Frontal cortex (tissue), 4 donors: ENCODE measurements around the gene FASLG. TPM values are rescaled to one million over a fixed set of nuclear protein-coding genes. Genes with fewer than 3 reads are reported as not detected.
"Not testable (repeated sequence)": the region's sequence is repeated elsewhere in the genome, so short reads cannot be mapped to it uniquely, and the experiment has no call there.

ENCODE experiments used
- DNase-seq, 2 donors: peaks; one replicate each; pipeline ENCODE4 v3.0.0; 2012; ENCODE audit warnings: low spot score in 2 of 2
- FAIRE-seq: peaks from 2 replicates; lab custom pipeline; 2012; peaks lifted over from hg19 to GRCh38; lab: Jason Lieb, UNC
- total RNA-seq: library from RNA; depleted of rRNA; stranded (reverse); fragments of >200 nt; gene quantifications from one replicate; pipeline ENCODE4 v1.2.3, GENCODE V29; 2014
- donor health status: control.
- donor health status: control.
- donor health status: control.

Gene FASLG, protein sequence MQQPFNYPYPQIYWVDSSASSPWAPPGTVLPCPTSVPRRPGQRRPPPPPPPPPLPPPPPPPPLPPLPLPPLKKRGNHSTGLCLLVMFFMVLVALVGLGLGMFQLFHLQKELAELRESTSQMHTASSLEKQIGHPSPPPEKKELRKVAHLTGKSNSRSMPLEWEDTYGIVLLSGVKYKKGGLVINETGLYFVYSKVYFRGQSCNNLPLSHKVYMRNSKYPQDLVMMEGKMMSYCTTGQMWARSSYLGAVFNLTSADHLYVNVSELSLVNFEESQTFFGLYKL
- not detected for total RNA-seq

GRCh38 chr1:172658871-172659453, at the start of gene FASLG:
FASLG (plus strand) TSS chr1:172659103; CDS start chr1:172659202, 99 bp downstream.
- FAIRE-seq (no peak), DNase-seq (no peak)

DNA sequence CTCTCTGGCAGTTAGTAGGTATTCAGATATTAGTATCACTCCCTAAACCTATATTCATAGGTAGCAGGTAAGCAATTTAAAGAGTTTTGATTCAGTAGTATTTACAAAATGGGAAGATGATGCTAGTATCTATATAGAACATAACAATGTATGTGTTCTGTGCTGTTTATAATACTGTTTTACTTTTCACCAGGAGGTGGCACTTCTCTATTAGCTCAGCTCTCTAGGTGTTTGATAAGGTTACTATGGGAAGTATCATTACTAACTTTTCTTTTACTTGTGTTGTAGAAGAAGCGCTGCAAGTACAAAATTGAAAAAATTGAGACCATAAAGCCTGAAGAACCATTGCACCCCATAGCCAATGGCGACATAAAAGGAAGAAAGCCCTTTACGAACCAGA, 49.4 kb upstream of the FASLG start:
- DNase-seq: no peak
- FAIRE-seq: no peak

DNA sequence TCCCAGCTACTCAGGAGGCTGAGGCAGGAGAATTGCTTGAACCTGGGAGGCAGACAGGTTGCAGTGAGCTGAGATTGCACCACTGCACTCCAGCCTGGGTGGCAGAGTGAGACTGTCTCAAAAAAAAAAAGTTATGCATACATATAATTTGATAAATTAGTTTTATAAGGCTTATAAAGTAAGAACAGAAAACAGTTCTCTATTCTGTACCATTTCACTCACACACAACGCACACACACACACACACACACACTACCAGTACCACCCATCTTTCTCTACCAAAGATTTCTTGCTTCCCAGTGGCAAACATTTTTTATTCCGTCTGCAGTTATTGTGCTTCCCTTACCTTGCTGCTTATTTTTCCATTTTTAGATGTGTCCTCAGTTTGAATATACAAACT, 46.4 kb upstream of the FASLG start:
- no peak for DNase-seq
- FAIRE-seq: no peak

GRCh38 chr1:172613294-172613693, 45.6 kb upstream of the FASLG start:
- DNase-seq: no peak
- no peak for FAIRE-seq

DNA sequence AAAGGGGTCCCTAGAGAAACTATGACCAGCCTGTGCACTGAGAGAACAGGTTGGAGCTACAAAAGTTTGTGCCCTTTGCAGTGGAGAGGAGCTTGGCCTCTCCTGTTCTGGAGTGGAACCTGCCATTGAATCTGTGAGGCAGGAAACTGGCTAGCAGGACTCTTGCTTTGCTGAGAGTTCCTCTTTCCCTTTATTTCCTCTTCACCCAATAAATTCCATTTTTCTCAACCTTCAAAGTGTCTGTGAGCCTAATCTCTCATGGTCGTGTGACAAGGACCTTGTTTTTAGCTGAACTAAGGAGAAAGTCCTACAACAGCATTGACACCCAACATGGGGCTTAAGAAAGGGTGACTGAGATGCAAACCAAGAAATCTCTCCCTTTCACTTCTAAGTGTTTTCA, 42.7 kb upstream of the FASLG start:
- DNase-seq (no peak), FAIRE-seq (no peak)

DNA sequence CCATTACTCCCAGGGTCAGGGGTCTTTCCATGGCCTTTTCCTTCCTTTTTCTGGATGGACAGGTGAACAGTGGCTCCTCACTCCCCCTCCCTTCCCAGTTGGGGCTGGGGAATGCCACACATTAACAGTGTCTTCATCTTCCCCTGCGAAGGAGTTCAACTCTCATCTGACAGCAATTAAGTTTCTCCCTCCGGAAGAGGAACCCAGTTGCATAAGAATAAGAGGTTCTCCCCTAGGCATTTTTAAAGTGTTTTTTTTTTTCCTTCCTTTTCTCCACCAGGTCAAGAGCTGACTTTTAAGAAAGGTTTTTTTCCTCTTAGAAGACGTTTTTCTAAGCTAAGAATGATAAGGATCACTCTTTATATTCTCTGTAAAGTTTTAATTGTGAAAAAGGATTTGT, 42.3 kb upstream of the FASLG start:
- DNase-seq (no peak), FAIRE-seq (no peak)

DNA sequence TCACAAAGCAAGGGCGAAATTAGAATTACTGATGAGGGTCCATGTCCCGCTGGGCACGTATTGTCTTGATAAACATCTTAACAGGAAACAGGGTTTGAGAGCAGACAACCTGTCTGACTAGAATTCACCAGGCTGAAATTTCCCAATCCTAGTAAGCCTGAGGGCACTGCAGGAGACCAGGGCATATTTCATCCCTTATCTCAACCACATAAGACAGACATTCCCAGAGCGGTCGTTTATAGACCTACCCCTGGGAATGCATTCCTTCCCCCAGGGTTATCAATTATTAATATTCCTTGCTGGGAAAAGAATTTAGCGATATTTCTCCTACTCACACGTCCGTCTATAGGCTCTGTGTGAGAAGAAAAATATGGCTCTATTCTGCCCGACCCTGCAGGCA, 38.3 kb upstream of the FASLG start:
- FAIRE-seq: not testable (repeated sequence)

DNA sequence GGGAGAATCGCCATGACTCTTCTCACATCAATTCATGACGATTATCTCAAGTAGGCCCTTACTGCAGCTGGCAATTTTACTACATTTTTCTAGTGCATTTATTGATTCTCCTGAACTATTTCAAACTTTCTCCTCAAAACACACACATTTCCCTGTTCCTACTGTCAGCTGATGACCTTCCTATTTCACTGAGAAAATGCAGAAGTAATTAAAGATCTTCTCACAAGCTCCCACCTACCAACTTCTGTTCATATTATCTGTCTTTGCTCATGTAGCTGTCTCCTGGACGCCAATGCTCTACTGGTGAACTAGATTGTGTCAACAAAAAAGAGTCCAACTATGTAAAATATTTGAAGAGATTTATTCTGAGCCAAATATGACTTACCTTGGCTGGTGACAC, 36.4 kb upstream of the FASLG start:
- FAIRE-seq: no peak
- no peak for DNase-seq

More for the DNA sequence above, 38.3 kb upstream of the FASLG start:
- not testable (repeated sequence) for DNase-seq

DNA sequence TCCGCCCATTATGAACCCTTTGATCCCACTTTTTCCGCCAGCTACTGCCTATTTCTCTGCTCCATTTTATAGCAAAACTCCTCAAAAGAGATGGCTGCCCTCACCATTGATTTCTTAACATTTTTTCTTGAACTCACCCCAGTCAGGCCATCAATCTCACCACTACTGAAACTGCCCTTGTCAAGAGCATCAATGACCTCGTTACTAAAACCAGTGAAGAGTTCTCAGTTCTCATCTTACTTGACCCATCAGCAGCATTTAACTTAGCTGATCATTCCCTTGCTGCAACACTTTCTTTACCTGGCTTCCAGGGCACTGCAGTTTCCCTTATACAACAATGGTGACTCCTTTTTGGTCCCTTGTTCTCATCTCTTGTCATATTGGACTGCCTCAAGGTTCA, 35.2 kb upstream of the FASLG start:
- FAIRE-seq: no peak
- DNase-seq: no peak

GRCh38 chr1:172626845-172627244, 32.1 kb upstream of the FASLG start:
- DNase-seq (no peak), FAIRE-seq (no peak)

GRCh38 chr1:172627702-172628101, 31.2 kb upstream of the FASLG start:
- FAIRE-seq (no peak), DNase-seq (no peak)

DNA sequence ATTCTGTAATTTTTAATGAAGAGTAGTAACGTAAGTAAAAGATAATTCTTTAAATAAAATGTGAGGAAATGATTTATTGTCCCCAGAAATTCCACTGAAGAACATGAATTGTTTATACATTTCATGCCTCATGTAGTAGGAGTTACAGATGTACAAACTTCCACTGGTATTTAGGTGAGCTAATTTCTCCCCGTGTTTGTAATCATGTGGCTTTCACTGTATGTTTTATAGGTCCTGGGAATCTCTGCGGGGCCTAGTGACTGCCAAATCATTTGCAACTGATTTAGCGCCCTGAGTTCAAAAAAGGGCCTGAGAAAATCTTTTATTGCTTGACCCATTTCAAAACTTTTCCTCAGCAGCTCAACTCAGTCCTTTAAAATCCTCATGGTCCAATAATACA, 30.5 kb upstream of the FASLG start:
- DNase-seq: no peak
- FAIRE-seq: no peak

GRCh38 chr1:172629170-172629569, 29.7 kb upstream of the FASLG start:
- FAIRE-seq (no peak), DNase-seq (no peak)

GRCh38 chr1:172629638-172630037, 29.3 kb upstream of the FASLG start:
- no peak for DNase-seq

DNA sequence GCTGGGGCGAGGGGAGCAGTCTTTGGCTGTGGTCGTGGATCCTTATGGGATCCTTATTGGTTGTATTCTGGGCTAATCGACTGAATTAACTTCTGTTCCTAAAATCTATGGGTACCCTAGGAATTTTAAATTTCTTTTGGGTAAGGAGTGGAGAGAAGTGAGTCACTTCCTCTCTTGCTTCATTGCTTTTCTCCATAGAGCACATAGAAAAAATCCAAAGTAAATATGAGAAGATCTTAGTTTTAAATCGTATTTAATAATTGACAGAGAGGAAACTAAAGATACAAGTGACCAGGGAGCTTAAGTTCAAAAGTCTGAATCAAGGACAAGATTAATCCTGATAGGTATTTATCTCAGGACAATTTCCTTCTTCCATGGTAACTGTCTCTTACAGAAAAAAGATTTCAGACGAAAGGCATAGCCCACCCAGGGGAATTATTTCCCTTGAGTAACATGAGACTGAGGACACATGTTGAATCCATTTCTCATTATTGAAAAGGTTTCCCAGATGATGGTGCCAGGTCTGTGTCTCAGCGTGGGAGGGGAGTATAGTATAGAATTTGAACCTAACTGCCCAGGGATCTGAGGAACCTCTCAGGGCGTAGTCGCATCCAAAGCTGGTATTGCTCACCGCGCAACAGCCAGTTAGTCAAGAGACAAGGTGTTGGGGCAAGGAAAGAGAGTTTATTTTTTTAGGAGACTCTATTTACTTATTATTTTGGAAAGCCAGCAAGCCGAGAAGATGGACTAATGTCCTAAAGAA, 28.7 kb upstream of the FASLG start:
- FAIRE-seq (no peak), DNase-seq (no peak)

More at GRCh38 chr1:172629638-172630037, 29.3 kb upstream of the FASLG start:
- FAIRE-seq: no peak

DNA sequence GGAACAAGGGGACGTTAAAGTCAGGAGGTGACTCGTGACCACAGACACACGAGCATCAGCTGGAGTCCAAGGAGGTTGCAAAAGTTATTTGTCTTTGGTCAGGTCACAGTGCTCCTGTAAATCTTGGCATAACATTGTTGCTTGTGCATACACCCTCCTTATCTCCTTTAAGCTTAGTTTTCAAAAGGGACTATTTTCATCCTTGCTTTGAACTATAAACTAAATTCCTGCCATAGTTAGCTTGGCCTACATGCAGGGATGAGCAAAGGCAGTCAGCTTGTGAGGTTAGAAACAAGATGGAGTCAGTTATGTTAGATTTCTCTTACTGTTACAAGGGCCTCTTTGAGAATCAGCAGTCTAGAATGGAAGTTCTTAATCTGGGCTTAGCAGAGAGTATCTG, 28.0 kb upstream of the FASLG start:
- no peak for FAIRE-seq

GRCh38 chr1:172637522-172637921, 21.4 kb upstream of the FASLG start:
- FAIRE-seq (no peak), DNase-seq (no peak)

More for the DNA sequence above, 28.0 kb upstream of the FASLG start:
- DNase-seq: no peak

DNA sequence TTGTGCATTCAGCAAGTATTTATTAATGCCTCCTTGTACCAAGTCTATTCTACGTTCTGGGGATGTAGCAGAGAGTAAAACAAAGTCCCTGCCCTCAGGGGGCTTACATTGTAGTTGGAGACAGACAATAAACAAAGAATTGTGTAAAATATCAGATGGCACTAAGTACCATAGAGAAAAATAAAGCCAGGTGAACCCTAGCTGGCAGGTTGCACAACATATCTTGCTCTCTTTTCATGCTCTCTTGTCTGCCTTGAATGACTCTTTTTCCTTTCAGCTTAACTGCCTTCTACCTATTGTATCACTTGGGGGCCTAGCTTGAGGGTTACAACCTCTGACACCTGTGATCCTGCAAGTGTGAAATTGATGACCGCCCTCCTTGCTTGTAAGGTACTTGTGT, 20.7 kb upstream of the FASLG start:
- DNase-seq: no peak
- no peak for FAIRE-seq

DNA sequence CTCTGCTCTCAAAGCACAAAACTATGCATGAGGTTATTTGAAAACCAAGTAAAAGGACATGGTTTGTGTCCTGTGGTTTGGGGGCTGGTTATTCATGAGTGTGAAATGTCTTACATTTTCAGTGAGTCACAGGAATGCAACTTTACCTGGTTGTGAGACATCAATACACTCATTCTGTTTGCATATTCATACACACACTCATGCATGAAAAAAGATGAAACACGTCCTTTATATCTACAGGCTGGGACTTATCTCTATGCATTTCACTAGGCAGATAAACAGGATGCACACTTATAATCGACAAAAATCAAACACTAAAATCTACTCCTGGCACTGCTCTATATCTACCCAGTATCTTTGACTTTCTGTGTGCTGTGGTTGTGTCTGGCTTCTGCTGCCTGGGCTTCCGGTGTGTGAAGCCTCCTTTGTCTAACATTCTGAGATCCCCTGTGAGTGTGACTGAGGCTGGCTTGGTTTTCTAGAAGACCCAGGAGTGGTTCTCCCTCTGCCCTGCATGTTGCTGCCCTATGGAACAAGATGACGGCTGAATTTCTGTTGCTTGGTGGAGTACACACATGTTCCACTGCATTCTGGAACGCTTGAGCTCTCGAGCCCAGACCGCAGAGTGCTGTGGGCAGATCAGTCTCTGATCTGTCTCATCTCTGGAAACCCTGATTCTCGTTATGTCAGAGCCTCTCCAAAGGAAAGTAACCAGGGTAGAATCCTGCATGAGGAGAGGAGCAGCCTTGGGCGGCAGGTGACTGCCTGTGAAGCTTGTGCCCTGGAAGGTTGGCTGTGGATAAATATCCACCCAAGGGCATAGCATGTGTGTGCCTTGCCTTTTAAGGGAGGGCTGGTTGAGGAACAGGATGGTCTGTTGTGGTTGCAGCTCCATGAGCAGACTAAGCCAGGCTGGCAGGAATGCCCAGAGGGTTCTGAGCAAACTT, 19.7 kb upstream of the FASLG start:
- FAIRE-seq (no peak), DNase-seq (no peak)

DNA sequence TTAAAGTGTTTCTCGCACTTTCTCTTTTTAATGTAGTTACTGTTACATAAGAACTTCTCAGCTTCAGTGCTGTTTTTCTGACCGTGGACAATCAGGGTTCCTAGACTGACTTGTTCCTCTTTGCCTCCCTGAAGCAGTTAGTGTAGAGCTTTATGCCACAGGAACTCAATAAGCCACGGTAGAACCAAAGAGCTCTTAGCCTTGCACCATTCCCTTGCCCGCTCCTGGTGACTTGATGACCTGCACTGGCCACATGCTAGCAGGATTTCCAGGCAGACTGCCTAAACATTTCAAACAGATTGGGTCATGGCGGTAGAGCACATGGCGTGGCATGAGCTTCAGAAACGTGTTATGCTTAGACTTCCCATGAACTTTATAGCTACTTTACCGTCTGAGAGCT, 18.8 kb upstream of the FASLG start:
- FAIRE-seq: no peak
- no peak for DNase-seq
